Measurements from ENCODE around the gene NTM. TPM values are rescaled to one million over a fixed set of nuclear protein-coding genes. Genes with fewer than 3 reads are reported as not detected.

NTM gene
- total RNA-seq, 1 donor, result not detected

- DNase-seq (ENCODE audit: low read depth in 2 of 3, low spot score in 2 of 3), result no peak
Observed at GRCh38 chr11:132253469-132254264, 883.3 kb downstream of the NTM start.

- no peak for DNase-seq (ENCODE audit: low read depth in 2 of 3, low spot score in 2 of 3)
Observed at GRCh38 chr11:132254906-132255305, 884.5 kb downstream of the NTM start.

GRCh38 chr11:132256528-132257279, 886.3 kb downstream of the NTM start:
- DNase-seq (ENCODE audit: low read depth in 2 of 3, low spot score in 2 of 3), result no peak

GRCh38 chr11:132257871-132258270, 887.5 kb downstream of the NTM start:
- DNase-seq (ENCODE audit: low read depth in 2 of 3, low spot score in 2 of 3), result no peak

- no peak for DNase-seq (ENCODE audit: low read depth in 2 of 3, low spot score in 2 of 3)
Observed at GRCh38 chr11:132258875-132259274, 888.5 kb downstream of the NTM start.

GRCh38 chr11:132260636-132261035, 890.2 kb downstream of the NTM start:
- DNase-seq (ENCODE audit: low read depth in 2 of 3, low spot score in 2 of 3), result no peak

GRCh38 chr11:132263241-132263640, 892.8 kb downstream of the NTM start:
- DNase-seq (ENCODE audit: low read depth in 2 of 3, low spot score in 2 of 3), result peak in 1 of 3 donors; percentile 3

- DNase-seq (ENCODE audit: low read depth in 2 of 3, low spot score in 2 of 3), result no peak
Observed at GRCh38 chr11:132263875-132264274, 893.5 kb downstream of the NTM start.

- peak in 1 of 3 donors; percentile 9 for DNase-seq (ENCODE audit: low read depth in 2 of 3, low spot score in 2 of 3)
Observed at GRCh38 chr11:132264616-132265015, 894.2 kb downstream of the NTM start.

- DNase-seq (ENCODE audit: low read depth in 2 of 3, low spot score in 2 of 3), result peak in 1 of 3 donors; percentile 5
Observed at GRCh38 chr11:132278801-132279574, 908.6 kb downstream of the NTM start.

- DNase-seq (ENCODE audit: low read depth in 2 of 3, low spot score in 2 of 3), result no peak
Observed at GRCh38 chr11:132284048-132284447, 913.6 kb downstream of the NTM start.

- DNase-seq (ENCODE audit: low read depth in 2 of 3, low spot score in 2 of 3), result no peak
Observed at GRCh38 chr11:132284611-132285010, 914.2 kb downstream of the NTM start.

GRCh38 chr11:132285631-132286030, 915.2 kb downstream of the NTM start:
- no peak for DNase-seq (ENCODE audit: low read depth in 2 of 3, low spot score in 2 of 3)

- DNase-seq (ENCODE audit: low read depth in 2 of 3, low spot score in 2 of 3), result no peak
Observed at GRCh38 chr11:132286106-132286505, 915.7 kb downstream of the NTM start.

- DNase-seq (ENCODE audit: low read depth in 2 of 3, low spot score in 2 of 3), result no peak
Observed at GRCh38 chr11:132288036-132288435, 917.6 kb downstream of the NTM start.

GRCh38 chr11:132289590-132290256, 919.3 kb downstream of the NTM start:
- no peak for DNase-seq (ENCODE audit: low read depth in 2 of 3, low spot score in 2 of 3)

- DNase-seq (ENCODE audit: low read depth in 2 of 3, low spot score in 2 of 3), result no peak
Observed at GRCh38 chr11:132293586-132293985, 923.2 kb downstream of the NTM start.

- DNase-seq (ENCODE audit: low read depth in 2 of 3, low spot score in 2 of 3), result no peak
Observed at GRCh38 chr11:132296946-132297610, 926.7 kb downstream of the NTM start.

- DNase-seq (ENCODE audit: low read depth in 2 of 3, low spot score in 2 of 3), result no peak
Observed at GRCh38 chr11:132298357-132298756, 927.9 kb downstream of the NTM start.

GRCh38 chr11:132300283-132300682, 929.9 kb downstream of the NTM start:
- DNase-seq (ENCODE audit: low read depth in 2 of 3, low spot score in 2 of 3), result no peak

All from hematopoietic multipotent progenitor cell (in vitro differentiated cells).